SJCRH30 (cell line): Measurements from ENCODE around the gene RAB2B. TPM values are rescaled to one million over a fixed set of nuclear protein-coding genes. Genes with fewer than 3 reads are reported as not detected.
A peak's percentile ranks its signal among the peaks of the same experiment; 100 is the strongest.

Experiments
- DNase-seq, 2 experiments: peaks; one replicate each; pipeline ENCODE4 v3.0.0-alpha.2; 2015 to 2020
- H3K27ac ChIP-seq: fragments of 250-450 bp; sonication (Bioruptor Pico); 2 replicates; pipeline ENCODE4 v1.5.1; 2020; ENCODE audit warnings: mild to moderate bottlenecking, moderate library complexity
- H3K27me3 ChIP-seq: fragments of 250-450 bp; sonication (Bioruptor Pico); 2 replicates; pipeline ENCODE4 v1.5.1; 2020; ENCODE audit warnings: mild to moderate bottlenecking, moderate library complexity
- H3K36me3 ChIP-seq: fragments of 250-450 bp; sonication (Bioruptor Pico); 2 replicates; pipeline ENCODE4 v1.5.1; 2020; ENCODE audit warnings: mild to moderate bottlenecking, moderate library complexity
- H3K4me1 ChIP-seq: fragments of 250-450 bp; sonication (Bioruptor Pico); 2 replicates; pipeline ENCODE4 v1.5.1; 2020; ENCODE audit warnings: mild to moderate bottlenecking, moderate library complexity
- H3K4me3 ChIP-seq: fragments of 250-450 bp; sonication (Bioruptor Pico); 2 replicates; pipeline ENCODE4 v1.5.1; 2020; ENCODE audit warnings: mild to moderate bottlenecking, moderate library complexity
- H3K9me3 ChIP-seq: fragments of 250-450 bp; sonication (Bioruptor Pico); replicated peaks from 2 replicates; pipeline ENCODE4 v1.5.1; 2020; ENCODE audit warnings: mild to moderate bottlenecking, moderate library complexity
- total RNA-seq: library from RNA; depleted of rRNA; stranded (reverse); fragments of >200 nt; shearing (Covaris generic); gene quantifications from 2 replicates; pipeline ENCODE4 v1.2.3, GENCODE V29; 2014; rRNA removed

RAB2B gene
- total RNA-seq: 25.0 and 26.3 TPM in 2 replicates

- H3K27me3 ChIP-seq: no peaks in the 10 kb centered on the region
Observed at GRCh38 chr14:21476925-21477681, at the start of gene RAB2B, which contains the start of gene TOX4. Gene RAB2B (minus strand): TSS chr14:21476959. CDS start chr14:21476872, 87 bp downstream. Gene TOX4 (plus strand): TSS chr14:21477195. CDS start chr14:21477279, 84 bp downstream.

GRCh38 chr14:21525962-21526671, 49.4 kb upstream of the RAB2B start, which contains the start of gene SALL2:
Gene SALL2 (minus strand): TSS chr14:21526346. CDS start chr14:21526127, 219 bp downstream.
- peak within 1 kb of the TSS; percentile 88 for H3K4me3 ChIP-seq
- H3K27ac ChIP-seq: peak within 1 kb of the TSS; percentile 59
- H3K36me3 ChIP-seq: no peaks in the 10 kb centered on the region
- H3K4me1 ChIP-seq: peaks cover 10% of the 10 kb centered on the region
- H3K27me3 ChIP-seq: 0 out of 2 replicates have a peak, but pooled peaks cover 4% of the 10 kb centered on the region
- DNase-seq: peak; percentile 90 to 91
- no peaks in the 10 kb centered on the region for H3K9me3 ChIP-seq

More at GRCh38 chr14:21476925-21477681, at the start of gene RAB2B, which contains the start of gene TOX4:
- H3K4me1 ChIP-seq: no peaks in the 10 kb centered on the region
- peak within 1 kb of the TSS; percentile 38 for H3K27ac ChIP-seq
- peak; percentile 97 to 99 for DNase-seq
- H3K9me3 ChIP-seq: no peaks in the 10 kb centered on the region
- peak within 1 kb of the TSS; percentile 85 for H3K4me3 ChIP-seq
- peaks cover 13% of the 10 kb centered on the region for H3K36me3 ChIP-seq

- Histone ChIP-seq H3K4me1 (peaks cover 10% of the 10 kb centered on the region), H3K9me3 (no peaks in the 10 kb centered on the region), H3K27me3 (0 out of 2 replicates have a peak, but pooled peaks cover under 1% of the 10 kb centered on the region), H3K4me3 (peak overlapping the region; percentile 88), H3K27ac (peak overlapping the region; percentile 59), H3K36me3 (no peaks in the 10 kb centered on the region)
- peak; percentile 27 to 32 for DNase-seq
Observed at GRCh38 chr14:21525571-21525961, 48.8 kb upstream of the RAB2B start.

GRCh38 chr14:21524575-21525490, 48.1 kb upstream of the RAB2B start:
- Histone ChIP-seq H3K27me3 (no peaks in the 10 kb centered on the region), H3K9me3 (no peaks in the 10 kb centered on the region), H3K4me3 (peak overlapping the region; percentile 88), H3K36me3 (no peaks in the 10 kb centered on the region), H3K4me1 (peaks cover 10% of the 10 kb centered on the region), H3K27ac (no peak overlapping the region)
- no peak for DNase-seq

- Histone ChIP-seq H3K36me3 (no peaks in the 10 kb centered on the region), H3K27ac (no peak overlapping the region), H3K4me1 (peaks cover 10% of the 10 kb centered on the region), H3K27me3 (no peaks in the 10 kb centered on the region), H3K9me3 (no peaks in the 10 kb centered on the region), H3K4me3 (no peak overlapping the region)
- DNase-seq: no peak
Observed at GRCh38 chr14:21523203-21523602, 46.4 kb upstream of the RAB2B start.

- no peaks in the 10 kb centered on the region for H3K36me3 ChIP-seq
- H3K4me3 ChIP-seq: no peak overlapping the region
- H3K27me3 ChIP-seq: no peaks in the 10 kb centered on the region
- no peaks in the 10 kb centered on the region for H3K9me3 ChIP-seq
- no peak overlapping the region for H3K27ac ChIP-seq
- no peak for DNase-seq
- peaks cover 3% of the 10 kb centered on the region; the same call in 1 of the 2 replicates for H3K4me1 ChIP-seq
Observed at GRCh38 chr14:21521501-21521900, 44.7 kb upstream of the RAB2B start.

GRCh38 chr14:21520767-21521166, 44.0 kb upstream of the RAB2B start:
- Histone ChIP-seq H3K36me3 (no peaks in the 10 kb centered on the region), H3K27ac (no peak overlapping the region), H3K4me1 (peaks cover 3% of the 10 kb centered on the region; the same call in 1 of the 2 replicates), H3K9me3 (no peaks in the 10 kb centered on the region), H3K4me3 (no peak overlapping the region), H3K27me3 (no peaks in the 10 kb centered on the region)
- DNase-seq: no peak

- Histone ChIP-seq H3K36me3 (no peaks in the 10 kb centered on the region), H3K27ac (no peak overlapping the region), H3K4me3 (no peak overlapping the region), H3K4me1 (no peaks in the 10 kb centered on the region), H3K27me3 (no peaks in the 10 kb centered on the region), H3K9me3 (no peaks in the 10 kb centered on the region)
- no peak for DNase-seq
Observed at GRCh38 chr14:21518725-21519124, 42.0 kb upstream of the RAB2B start.

GRCh38 chr14:21514341-21514740, 37.6 kb upstream of the RAB2B start:
- Histone ChIP-seq H3K36me3 (no peaks in the 10 kb centered on the region), H3K27me3 (no peaks in the 10 kb centered on the region), H3K9me3 (no peaks in the 10 kb centered on the region), H3K4me3 (no peak overlapping the region), H3K4me1 (no peaks in the 10 kb centered on the region), H3K27ac (no peak overlapping the region)
- DNase-seq: no peak

- H3K4me1 ChIP-seq: no peaks in the 10 kb centered on the region
- peak within 1 kb of the TSS; percentile 75 for H3K27ac ChIP-seq
- H3K27me3 ChIP-seq: no peaks in the 10 kb centered on the region
- peaks cover 5% of the 10 kb centered on the region for H3K36me3 ChIP-seq
- H3K4me3 ChIP-seq: peak within 1 kb of the TSS; percentile 88
- no peaks in the 10 kb centered on the region for H3K9me3 ChIP-seq
- peak; percentile 96 to 98 for DNase-seq
Observed at GRCh38 chr14:21510735-21511657, 34.2 kb upstream of the RAB2B start, which contains the start of gene METTL3. Gene METTL3 (minus strand): TSS chr14:21511340. CDS start chr14:21511223, 117 bp downstream.

GRCh38 chr14:21509432-21510143, 32.8 kb upstream of the RAB2B start:
- no peak for DNase-seq
- H3K4me1 ChIP-seq: no peaks in the 10 kb centered on the region
- no peaks in the 10 kb centered on the region for H3K27me3 ChIP-seq
- peak overlapping the region; percentile 88 for H3K4me3 ChIP-seq
- H3K36me3 ChIP-seq: peaks cover 5% of the 10 kb centered on the region
- H3K27ac ChIP-seq: no peak overlapping the region
- no peaks in the 10 kb centered on the region for H3K9me3 ChIP-seq

- peaks cover 11% of the 10 kb centered on the region for H3K4me1 ChIP-seq
- no peak overlapping the region for H3K27ac ChIP-seq
- no peak overlapping the region for H3K4me3 ChIP-seq
- H3K36me3 ChIP-seq: peaks cover 21% of the 10 kb centered on the region
- no peaks in the 10 kb centered on the region for H3K9me3 ChIP-seq
- DNase-seq: no peak
- no peaks in the 10 kb centered on the region for H3K27me3 ChIP-seq
Observed at GRCh38 chr14:21506557-21506956, 29.8 kb upstream of the RAB2B start.
